Parathyroid adenoma (tissue), 2 donors: ENCODE results near the gene APPL2.
A peak's percentile ranks its signal among the peaks of the same experiment; 100 is the strongest.

Experiments used
- H2AFZ ChIP-seq: fragments of 300-600 bp; sonication (generic); one replicate; pipeline ENCODE4 v1.7.0; 2017; ENCODE audit warnings: antibody characterized with exemption, mild to moderate bottlenecking
- H3K27ac ChIP-seq: fragments of 300-600 bp; sonication (generic); one replicate; pipeline ENCODE4 v1.7.0; 2017
- H3K27me3 ChIP-seq: fragments of 300-600 bp; sonication (generic); one replicate; pipeline ENCODE4 v1.7.0; 2017; ENCODE audit warnings: low read length; ENCODE audit not compliant: control insufficient read depth, insufficient read depth
- H3K36me3 ChIP-seq: fragments of 300-600 bp; sonication (generic); one replicate; pipeline ENCODE4 v1.7.0; 2017; ENCODE audit warnings: low read length; ENCODE audit not compliant: control insufficient read depth, insufficient read depth
- H3K4me1 ChIP-seq: fragments of 300-600 bp; sonication (generic); one replicate; pipeline ENCODE4 v1.7.0; 2017; ENCODE audit warnings: control low read depth
- H3K4me2 ChIP-seq: fragments of 300-600 bp; sonication (generic); one replicate; pipeline ENCODE4 v1.7.0; 2017; ENCODE audit warnings: low read length
- H3K4me3 ChIP-seq: fragments of 300-600 bp; sonication (generic); one replicate; pipeline ENCODE4 v1.7.0; 2017; ENCODE audit warnings: low read depth, low read length
- H3K79me2 ChIP-seq: fragments of 300-600 bp; sonication (generic); one replicate; pipeline ENCODE4 v1.7.0; 2017; ENCODE audit warnings: control low read depth
- H3K9ac ChIP-seq: fragments of 300-600 bp; sonication (generic); one replicate; pipeline ENCODE4 v1.7.0; 2017; ENCODE audit warnings: mild to moderate bottlenecking
- H3K9me3 ChIP-seq: fragments of 300-600 bp; sonication (generic); one replicate; pipeline ENCODE4 v1.7.0; 2017; ENCODE audit warnings: low read length; ENCODE audit not compliant: control insufficient read depth
- CTCF ChIP-seq: fragments of 300-600 bp; sonication (generic); IDR thresholded peaks from one replicate; pipeline ENCODE4 v1.7.0; 2017; ENCODE audit warnings: antibody characterized with exemption, mild to moderate bottlenecking
- donor health status: primary hyperparathyroidism.

Gene APPL2

GRCh38 chr12:105237666-105238065 lies 1.7 kb upstream of the APPL2 start:
- H3K9ac ChIP-seq = no peak overlapping the region
- peaks cover 16% of the 10 kb centered on the region for H3K79me2 ChIP-seq
- no peaks in the 10 kb centered on the region for H3K27me3 ChIP-seq
- no peaks in the 10 kb centered on the region for H3K36me3 ChIP-seq
- TF ChIP-seq CTCF = no peak
- no peak overlapping the region for H3K27ac ChIP-seq
- peak overlapping the region; percentile 55 for H2AFZ ChIP-seq
- H3K4me2 ChIP-seq = no peak overlapping the region
- H3K4me3 ChIP-seq = no peak overlapping the region
- no peaks in the 10 kb centered on the region for H3K9me3 ChIP-seq
- H3K4me1 ChIP-seq = peaks cover 13% of the 10 kb centered on the region

DNA sequence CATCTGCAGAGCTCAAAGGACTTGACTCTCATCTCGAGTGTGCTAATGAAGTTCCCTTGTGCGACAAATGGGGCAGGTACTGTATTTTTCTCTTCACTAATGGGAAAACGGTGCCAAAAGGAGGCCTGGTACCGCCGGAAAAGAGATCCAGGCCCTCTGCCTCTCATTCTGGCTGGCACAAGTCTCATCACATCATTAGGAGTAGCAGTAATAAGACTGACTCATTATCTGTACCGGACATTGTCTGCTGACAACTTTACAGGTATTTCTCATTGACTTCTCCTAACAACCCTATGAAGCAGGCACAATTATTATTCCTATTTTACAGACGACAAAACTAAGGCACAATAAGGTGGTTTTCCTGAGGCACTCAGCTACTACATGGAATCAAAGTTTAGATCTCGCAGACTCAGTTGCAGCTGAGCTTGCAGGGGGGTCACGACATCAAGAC lies 668 bp downstream of the APPL2 start:
- H3K79me2 ChIP-seq = peaks cover 32% of the 10 kb centered on the region
- no peak for TF ChIP-seq CTCF
- H2AFZ ChIP-seq = peak overlapping the region; percentile 89
- peak overlapping the region; percentile 95 for H3K4me2 ChIP-seq
- peak overlapping the region; percentile 88 for H3K4me3 ChIP-seq
- H3K9me3 ChIP-seq = no peaks in the 10 kb centered on the region
- peaks cover 6% of the 10 kb centered on the region for H3K4me1 ChIP-seq
- peak overlapping the region; percentile 56 for H3K27ac ChIP-seq
- no peaks in the 10 kb centered on the region for H3K27me3 ChIP-seq
- peak overlapping the region; percentile 79 for H3K9ac ChIP-seq
- H3K36me3 ChIP-seq = no peaks in the 10 kb centered on the region

GRCh38 chr12:105234197-105234596 lies 1.8 kb downstream of the APPL2 start:
- Histone ChIP-seq H3K27ac (no peak overlapping the region), H3K4me3 (peak overlapping the region; percentile 88), H3K4me2 (peak overlapping the region; percentile 95), H3K27me3 (no peaks in the 10 kb centered on the region), H3K79me2 (peaks cover 32% of the 10 kb centered on the region), H3K4me1 (peaks cover 6% of the 10 kb centered on the region), H3K9me3 (no peaks in the 10 kb centered on the region), H3K36me3 (no peaks in the 10 kb centered on the region), H2AFZ (no peak overlapping the region), H3K9ac (no peak overlapping the region)
- TF ChIP-seq CTCF = no peak

- Histone ChIP-seq H3K79me2 (peaks cover 32% of the 10 kb centered on the region), H2AFZ (no peak overlapping the region), H3K9ac (no peak overlapping the region), H3K9me3 (no peaks in the 10 kb centered on the region), H3K4me2 (peak overlapping the region; percentile 95), H3K4me3 (no peak overlapping the region), H3K27ac (no peak overlapping the region), H3K36me3 (no peaks in the 10 kb centered on the region), H3K4me1 (peaks cover 6% of the 10 kb centered on the region), H3K27me3 (no peaks in the 10 kb centered on the region)
- TF ChIP-seq CTCF = no peak
Observed at GRCh38 chr12:105233041-105233905, 2.7 kb downstream of the APPL2 start.
